Right lobe of liver (tissue), 4 donors: ENCODE measurements around the gene CYB561D2.

Experiments
- CTCF ChIP-seq, 4 donors: fragments of 200-600 bp in 3 of 4; fragments of 450-650 bp in 1 of 4; IDR thresholded peaks; one replicate each; pipeline versions ENCODE4 v1.5.1 to v1.8.0; 2016 to 2022; ENCODE audit warnings: antibody characterized with exemption in 4 of 4, mild to moderate bottlenecking in 2 of 4
- POLR2A ChIP-seq: fragments of 450-650 bp; IDR thresholded peaks from one replicate; pipeline ENCODE4 v1.6.1; 2017; ENCODE audit warnings: antibody characterized with exemption, mild to moderate bottlenecking
- donor health status: DM: no; HTN: no; CAD: no.
- donor health status: DM: no; HTN: no; CAD: no.
- donor health status: DM: no; HTN: yes; CAD: no.

GRCh38 chr3:50390508-50391224 is 40.0 kb downstream of the CYB561D2 start:
- TF ChIP-seq POLR2A, result no peak
- TF ChIP-seq CTCF (IDR thresholded peaks at IDR 0.05), result no peak
